ENCODE measurements around the gene ZNF536. TPM values are rescaled to one million over a fixed set of nuclear protein-coding genes. Genes with fewer than 3 reads are reported as not detected.

Gene ZNF536
- total and polyA plus RNA-seq, 2 donors (not counting 1 experiment from before 2014, with no cell fraction given): not detected

- ChIA-PET CTCF (no interaction called here), POLR2A (no interaction called here)
- H3K79me2 ChIP-seq (ENCODE audit: control insufficient read depth, insufficient read depth, low read length): no peaks in the 10 kb centered on the region
- no peaks in the 10 kb centered on the region for H3K4me1 ChIP-seq (ENCODE audit: control insufficient read depth in 2 of 2, insufficient read depth in 2 of 2, low read length in 2 of 2)
- H3K4me3 ChIP-seq (ENCODE audit: control extremely low read depth in 1 of 5, extremely low read depth in 1 of 5, insufficient read depth in 1 of 5, low read depth in 2 of 5, low read length in 4 of 5): no peak overlapping the region
- 87% methylated on average over 4 of the region's 4 CpGs for WGBS (ENCODE audit: insufficient coverage)
- Mint-ChIP-seq H3K27me3 (no peaks in the 10 kb centered on the region), H3K4me3 (no peak overlapping the region), H3K4me1 (no peaks in the 10 kb centered on the region), H3K27ac (no peak overlapping the region), H3K9me3 (ENCODE audit: insufficient read depth) (no peaks in the 10 kb centered on the region)
- no peak for ATAC-seq (ENCODE audit: low read depth)
- no peak overlapping the region for H2AFZ ChIP-seq (ENCODE audit: insufficient read depth, low read depth, low read length, poor library complexity, severe bottlenecking)
- intact Hi-C loops (cut with micrococcal nuclease): no loop called here
- DNase-seq: no peak
- H4K20me1 ChIP-seq (ENCODE audit: control insufficient read depth, insufficient read depth, low read length, poor library complexity, severe bottlenecking): no peaks in the 10 kb centered on the region
- H3K27me3 ChIP-seq (replicated peaks in 1 of 4; ENCODE audit: control extremely low read depth in 1 of 4, control insufficient read depth in 3 of 4, insufficient read depth in 4 of 4, low read length in 3 of 4): no peaks in the 10 kb centered on the region
- TF ChIP-seq CTCF (IDR thresholded peaks at IDR 0.05): no peak
- no peak for TF ChIP-seq EZH2 (IDR thresholded peaks at IDR 0.05; ENCODE audit: borderline replicate concordance, insufficient read depth, low read depth, low read length, poor library complexity, severe bottlenecking)
- H3K4me2 ChIP-seq (replicated peaks; ENCODE audit: low read depth, low read length, poor library complexity, severe bottlenecking): no peak overlapping the region
- H3K36me3 ChIP-seq (replicated peaks in 1 of 2; ENCODE audit: control extremely low read depth in 1 of 2, control insufficient read depth in 1 of 2, extremely low read depth in 1 of 2, insufficient read depth in 2 of 2, low read length in 1 of 2): no peaks in the 10 kb centered on the region
- H3K9me3 ChIP-seq (ENCODE audit: control extremely low read depth in 1 of 3, control insufficient read depth in 2 of 3, insufficient read depth in 1 of 3, low read length in 2 of 3): peaks cover 0 to 20% (median 0%) of the 10 kb centered on the region in 3 donors
- H3K9ac ChIP-seq (ENCODE audit: low read length): no peak overlapping the region
- H3K27ac ChIP-seq (ENCODE audit: low read length in 2 of 2): no peak overlapping the region
These were observed 167.1 kb downstream of the ZNF536 start for GRCh38 chr19:30539315-30539714.

- no peak overlapping the region for H3K4me2 ChIP-seq (replicated peaks; ENCODE audit: low read depth, low read length, poor library complexity, severe bottlenecking)
- H3K27me3 ChIP-seq (replicated peaks in 1 of 4; ENCODE audit: control extremely low read depth in 1 of 4, control insufficient read depth in 3 of 4, insufficient read depth in 4 of 4, low read length in 3 of 4): no peaks in the 10 kb centered on the region
- H4K20me1 ChIP-seq (ENCODE audit: control insufficient read depth, insufficient read depth, low read length, poor library complexity, severe bottlenecking): no peaks in the 10 kb centered on the region
- ChIA-PET POLR2A (no interaction called here), CTCF (no interaction called here)
- H3K4me1 ChIP-seq (ENCODE audit: control insufficient read depth in 2 of 2, insufficient read depth in 2 of 2, low read length in 2 of 2): no peaks in the 10 kb centered on the region
- Mint-ChIP-seq H3K9me3 (ENCODE audit: insufficient read depth) (no peaks in the 10 kb centered on the region), H3K27me3 (no peaks in the 10 kb centered on the region), H3K4me3 (no peak overlapping the region), H3K27ac (no peak overlapping the region), H3K4me1 (no peaks in the 10 kb centered on the region)
- H2AFZ ChIP-seq (ENCODE audit: insufficient read depth, low read depth, low read length, poor library complexity, severe bottlenecking): no peak overlapping the region
- DNase-seq (no peak), ATAC-seq (ENCODE audit: low read depth) (no peak)
- H3K9ac ChIP-seq (ENCODE audit: low read length): no peak overlapping the region
- no peak overlapping the region for H3K4me3 ChIP-seq (ENCODE audit: control extremely low read depth in 1 of 5, extremely low read depth in 1 of 5, insufficient read depth in 1 of 5, low read depth in 2 of 5, low read length in 4 of 5)
- no peak for TF ChIP-seq EZH2 (IDR thresholded peaks at IDR 0.05; ENCODE audit: borderline replicate concordance, insufficient read depth, low read depth, low read length, poor library complexity, severe bottlenecking)
- no peak for TF ChIP-seq CTCF (IDR thresholded peaks at IDR 0.05)
- no peaks in the 10 kb centered on the region for H3K79me2 ChIP-seq (ENCODE audit: control insufficient read depth, insufficient read depth, low read length)
- H3K9me3 ChIP-seq (ENCODE audit: control extremely low read depth in 1 of 3, control insufficient read depth in 2 of 3, insufficient read depth in 1 of 3, low read length in 2 of 3): peaks cover 0 to 20% (median 0%) of the 10 kb centered on the region in 3 donors
- 97% methylated on average over 8 of the region's 11 CpGs for WGBS (ENCODE audit: insufficient coverage)
- no peak overlapping the region for H3K27ac ChIP-seq (ENCODE audit: low read length in 2 of 2)
- intact Hi-C loops (cut with micrococcal nuclease): no loop called here
- no peaks in the 10 kb centered on the region for H3K36me3 ChIP-seq (replicated peaks in 1 of 2; ENCODE audit: control extremely low read depth in 1 of 2, control insufficient read depth in 1 of 2, extremely low read depth in 1 of 2, insufficient read depth in 2 of 2, low read length in 1 of 2)
These were observed 167.8 kb downstream of the ZNF536 start for GRCh38 chr19:30539981-30540380.

Data from B cell (primary cell).